ENCODE data around the gene CCBE1. TPM values are rescaled to one million over a fixed set of nuclear protein-coding genes. Genes with fewer than 3 reads are reported as not detected.

The CCBE1 gene
- total and polyA plus RNA-seq, 5 donors: 0.48 to 3.5 (median 1.1) TPM

- intact Hi-C loops (cut with DNase I): no loop called here
- Histone ChIP-seq H3K9me3 (ENCODE audit: control insufficient read depth, low read length) (no peaks in the 10 kb centered on the region), H3K4me1 (ENCODE audit: control insufficient read depth, insufficient read depth, low read length) (peaks cover 2% of the 10 kb centered on the region), H3K4me3 (ENCODE audit: low read length) (no peak overlapping the region), H3K27me3 (ENCODE audit: control insufficient read depth, insufficient read depth) (no peaks in the 10 kb centered on the region), H3K27ac (ENCODE audit: low read length) (no peak overlapping the region)
- DNase-seq: no peak
- ATAC-seq: no peak
- WGBS: 75% methylated on average over 6 of the region's 6 CpGs
Observed at GRCh38 chr18:59451963-59452362, 245.3 kb downstream of the CCBE1 start.

- H3K27ac ChIP-seq (ENCODE audit: low read length): no peak overlapping the region
- no peak overlapping the region for H3K4me3 ChIP-seq (ENCODE audit: low read length)
- H3K27me3 ChIP-seq (ENCODE audit: control insufficient read depth, insufficient read depth): no peaks in the 10 kb centered on the region
- WGBS: 50% methylated on average over 6 of the region's 6 CpGs
- no peak for DNase-seq
- intact Hi-C loops (cut with DNase I): no loop called here
- peaks cover 2% of the 10 kb centered on the region for H3K4me1 ChIP-seq (ENCODE audit: control insufficient read depth, insufficient read depth, low read length)
- no peaks in the 10 kb centered on the region for H3K9me3 ChIP-seq (ENCODE audit: control insufficient read depth, low read length)
- no peak for ATAC-seq
Observed at GRCh38 chr18:59451073-59451472, 246.2 kb downstream of the CCBE1 start.

- H3K27me3 ChIP-seq (ENCODE audit: control insufficient read depth, insufficient read depth): no peaks in the 10 kb centered on the region
- ATAC-seq (no peak), DNase-seq (no peak)
- H3K27ac ChIP-seq (ENCODE audit: low read length): no peak overlapping the region
- intact Hi-C loops (cut with DNase I): no loop called here
- H3K9me3 ChIP-seq (ENCODE audit: control insufficient read depth, low read length): no peaks in the 10 kb centered on the region
- no peaks in the 10 kb centered on the region for H3K4me1 ChIP-seq (ENCODE audit: control insufficient read depth, insufficient read depth, low read length)
- H3K4me3 ChIP-seq (ENCODE audit: low read length): no peak overlapping the region
- WGBS: 86% methylated on average over 4 of the region's 4 CpGs
Observed at GRCh38 chr18:59448546-59448945, 248.7 kb downstream of the CCBE1 start.

GRCh38 chr18:59446012-59446411 is 251.2 kb downstream of the CCBE1 start:
- no peaks in the 10 kb centered on the region for H3K9me3 ChIP-seq (ENCODE audit: control insufficient read depth, low read length)
- 15% methylated on average over 1 of the region's 1 CpG for WGBS
- H3K27me3 ChIP-seq (ENCODE audit: control insufficient read depth, insufficient read depth): no peaks in the 10 kb centered on the region
- intact Hi-C loops (cut with DNase I): no loop called here
- H3K4me1 ChIP-seq (ENCODE audit: control insufficient read depth, insufficient read depth, low read length): no peaks in the 10 kb centered on the region
- DNase-seq (no peak), ATAC-seq (no peak)
- no peak overlapping the region for H3K27ac ChIP-seq (ENCODE audit: low read length)
- H3K4me3 ChIP-seq (ENCODE audit: low read length): no peak overlapping the region

- ATAC-seq: no peak
- intact Hi-C loops (cut with DNase I): no loop called here
- 77% methylated on average over 4 of the region's 4 CpGs for WGBS
- Histone ChIP-seq H3K27me3 (ENCODE audit: control insufficient read depth, insufficient read depth) (no peaks in the 10 kb centered on the region), H3K27ac (ENCODE audit: low read length) (no peak overlapping the region), H3K9me3 (ENCODE audit: control insufficient read depth, low read length) (no peaks in the 10 kb centered on the region), H3K4me1 (ENCODE audit: control insufficient read depth, insufficient read depth, low read length) (no peaks in the 10 kb centered on the region), H3K4me3 (ENCODE audit: low read length) (no peak overlapping the region)
- no peak for DNase-seq
Observed at GRCh38 chr18:59437851-59438569, 259.2 kb downstream of the CCBE1 start.

GRCh38 chr18:59432803-59433597 is 264.2 kb downstream of the CCBE1 start:
- Histone ChIP-seq H3K27me3 (ENCODE audit: control insufficient read depth, insufficient read depth) (no peaks in the 10 kb centered on the region), H3K27ac (ENCODE audit: low read length) (no peak overlapping the region), H3K9me3 (ENCODE audit: control insufficient read depth, low read length) (no peaks in the 10 kb centered on the region), H3K4me3 (ENCODE audit: low read length) (no peak overlapping the region), H3K4me1 (ENCODE audit: control insufficient read depth, insufficient read depth, low read length) (no peaks in the 10 kb centered on the region)
- WGBS: 61% methylated on average over 5 of the region's 5 CpGs
- ATAC-seq (no peak), DNase-seq (no peak)
- intact Hi-C loops (cut with DNase I): no loop called here

- Histone ChIP-seq H3K4me1 (ENCODE audit: control insufficient read depth, insufficient read depth, low read length) (no peaks in the 10 kb centered on the region), H3K27me3 (ENCODE audit: control insufficient read depth, insufficient read depth) (no peaks in the 10 kb centered on the region), H3K27ac (ENCODE audit: low read length) (no peak overlapping the region), H3K9me3 (ENCODE audit: control insufficient read depth, low read length) (no peaks in the 10 kb centered on the region), H3K4me3 (ENCODE audit: low read length) (no peak overlapping the region)
- 42% methylated on average over 1 of the region's 1 CpG for WGBS
- DNase-seq: no peak
- intact Hi-C loops (cut with DNase I): no loop called here
- ATAC-seq: no peak
Observed at GRCh38 chr18:59431131-59431530, 266.1 kb downstream of the CCBE1 start.

GRCh38 chr18:59429608-59430007 is 267.6 kb downstream of the CCBE1 start:
- ATAC-seq: no peak
- H3K4me1 ChIP-seq (ENCODE audit: control insufficient read depth, insufficient read depth, low read length): no peaks in the 10 kb centered on the region
- 62% methylated on average over 7 of the region's 7 CpGs for WGBS

GRCh38 chr18:59428018-59428417 is 269.2 kb downstream of the CCBE1 start:
- no peaks in the 10 kb centered on the region for H3K27me3 ChIP-seq (ENCODE audit: control insufficient read depth, insufficient read depth)
- ATAC-seq (peak in 1 of 2 donors; percentile 50), DNase-seq (no peak)
- intact Hi-C loops (cut with DNase I): no loop called here
- no peaks in the 10 kb centered on the region for H3K4me1 ChIP-seq (ENCODE audit: control insufficient read depth, insufficient read depth, low read length)
- WGBS: 54% methylated on average over 1 of the region's 1 CpG
- H3K27ac ChIP-seq (ENCODE audit: low read length): no peak overlapping the region
- no peaks in the 10 kb centered on the region for H3K9me3 ChIP-seq (ENCODE audit: control insufficient read depth, low read length)
- H3K4me3 ChIP-seq (ENCODE audit: low read length): no peak overlapping the region

More at GRCh38 chr18:59429608-59430007, 267.6 kb downstream of the CCBE1 start:
- peak in 1 of 3 donors; percentile 57 for DNase-seq
- no peaks in the 10 kb centered on the region for H3K27me3 ChIP-seq (ENCODE audit: control insufficient read depth, insufficient read depth)
- intact Hi-C loops (cut with DNase I): no loop called here
- H3K4me3 ChIP-seq (ENCODE audit: low read length): no peak overlapping the region
- H3K9me3 ChIP-seq (ENCODE audit: control insufficient read depth, low read length): no peaks in the 10 kb centered on the region
- no peak overlapping the region for H3K27ac ChIP-seq (ENCODE audit: low read length)

- no peak for DNase-seq
- ATAC-seq: no peak
- 86% methylated on average over 2 of the region's 2 CpGs for WGBS
- no peaks in the 10 kb centered on the region for H3K9me3 ChIP-seq (ENCODE audit: control insufficient read depth, low read length)
- no peak overlapping the region for H3K27ac ChIP-seq (ENCODE audit: low read length)
- H3K4me3 ChIP-seq (ENCODE audit: low read length): no peak overlapping the region
- H3K4me1 ChIP-seq (ENCODE audit: control insufficient read depth, insufficient read depth, low read length): no peaks in the 10 kb centered on the region
- intact Hi-C loops (cut with DNase I): no loop called here
- H3K27me3 ChIP-seq (ENCODE audit: control insufficient read depth, insufficient read depth): no peaks in the 10 kb centered on the region
Observed at GRCh38 chr18:59426855-59427254, 270.4 kb downstream of the CCBE1 start.

GRCh38 chr18:59423259-59423658 is 274.0 kb downstream of the CCBE1 start:
- 31% methylated on average over 2 of the region's 2 CpGs for WGBS
- H3K4me1 ChIP-seq (ENCODE audit: control insufficient read depth, insufficient read depth, low read length): no peaks in the 10 kb centered on the region
- intact Hi-C loops (cut with DNase I): no loop called here
- DNase-seq (no peak), ATAC-seq (no peak)
- no peak overlapping the region for H3K27ac ChIP-seq (ENCODE audit: low read length)
- no peak overlapping the region for H3K4me3 ChIP-seq (ENCODE audit: low read length)
- no peaks in the 10 kb centered on the region for H3K27me3 ChIP-seq (ENCODE audit: control insufficient read depth, insufficient read depth)
- no peaks in the 10 kb centered on the region for H3K9me3 ChIP-seq (ENCODE audit: control insufficient read depth, low read length)
